Effector memory CD4-positive, alpha-beta T cell (primary cell): ENCODE data around the gene DISC1.

Experiments
- DNase-seq, 3 donors: peaks; one replicate each; pipeline ENCODE4 v3.0.0-alpha.2; 2020
- H3K27ac ChIP-seq: 2 replicates; pipeline ENCODE4 v1.7.0; 2013; ENCODE audit warnings: mild to moderate bottlenecking, low read length, moderate library complexity; ENCODE audit not compliant: insufficient read depth, poor library complexity, severe bottlenecking
- H3K27me3 ChIP-seq: replicated peaks from 2 replicates; pipeline ENCODE4 v1.7.0; 2013; ENCODE audit warnings: mild to moderate bottlenecking, low read length; ENCODE audit not compliant: insufficient read depth, control insufficient read depth, poor library complexity, severe bottlenecking
- H3K36me3 ChIP-seq: 2 replicates; pipeline ENCODE4 v1.7.0; 2013; ENCODE audit warnings: mild to moderate bottlenecking, low read length, moderate library complexity; ENCODE audit not compliant: control insufficient read depth, insufficient read depth
- H3K4me1 ChIP-seq: 2 replicates; pipeline ENCODE4 v1.7.0; 2013; ENCODE audit warnings: low read length, mild to moderate bottlenecking; ENCODE audit not compliant: control insufficient read depth, insufficient read depth, poor library complexity, severe bottlenecking
- H3K4me3 ChIP-seq: 2 replicates; pipeline ENCODE4 v1.7.0; 2013; ENCODE audit warnings: low read length, low read depth, mild to moderate bottlenecking; ENCODE audit not compliant: insufficient read depth, poor library complexity, severe bottlenecking
- H3K9me3 ChIP-seq: 2 replicates; pipeline ENCODE4 v1.7.0; 2013; ENCODE audit warnings: mild to moderate bottlenecking, low read length, moderate library complexity; ENCODE audit not compliant: control insufficient read depth

The DISC1 gene

GRCh38 chr1:231679109-231679508 is 52.5 kb downstream of the DISC1 start:
- Histone ChIP-seq H3K9me3 (no peaks in the 10 kb centered on the region), H3K27me3 (no peaks in the 10 kb centered on the region), H3K4me3 (no peak overlapping the region), H3K4me1 (no peaks in the 10 kb centered on the region), H3K36me3 (no peaks in the 10 kb centered on the region), H3K27ac (no peak overlapping the region)
- no peak for DNase-seq

GRCh38 chr1:231681006-231681405 is 54.4 kb downstream of the DISC1 start:
- Histone ChIP-seq H3K4me1 (no peaks in the 10 kb centered on the region), H3K27me3 (no peaks in the 10 kb centered on the region), H3K36me3 (no peaks in the 10 kb centered on the region), H3K4me3 (no peak overlapping the region), H3K9me3 (no peaks in the 10 kb centered on the region), H3K27ac (no peak overlapping the region)
- no peak for DNase-seq

GRCh38 chr1:231682779-231683178 is 56.2 kb downstream of the DISC1 start:
- Histone ChIP-seq H3K4me3 (no peak overlapping the region), H3K4me1 (no peaks in the 10 kb centered on the region), H3K27ac (no peak overlapping the region), H3K9me3 (peaks cover 3% of the 10 kb centered on the region), H3K36me3 (no peaks in the 10 kb centered on the region), H3K27me3 (no peaks in the 10 kb centered on the region)
- DNase-seq, result no peak

- DNase-seq, result no peak
- Histone ChIP-seq H3K36me3 (no peaks in the 10 kb centered on the region), H3K4me3 (no peak overlapping the region), H3K27me3 (no peaks in the 10 kb centered on the region), H3K27ac (no peak overlapping the region), H3K4me1 (no peaks in the 10 kb centered on the region), H3K9me3 (peaks cover 3% of the 10 kb centered on the region)
These were observed 57.0 kb downstream of the DISC1 start for GRCh38 chr1:231683439-231684165.

- no peak for DNase-seq
- H3K36me3 ChIP-seq, result no peaks in the 10 kb centered on the region
- H3K27ac ChIP-seq, result no peak overlapping the region
- no peak overlapping the region for H3K4me3 ChIP-seq
- peaks cover 3% of the 10 kb centered on the region for H3K9me3 ChIP-seq
- H3K27me3 ChIP-seq, result no peaks in the 10 kb centered on the region
- no peaks in the 10 kb centered on the region for H3K4me1 ChIP-seq
These were observed 58.0 kb downstream of the DISC1 start for GRCh38 chr1:231684356-231685244.

GRCh38 chr1:231686384-231686783 is 59.8 kb downstream of the DISC1 start:
- DNase-seq, result no peak
- Histone ChIP-seq H3K27me3 (no peaks in the 10 kb centered on the region), H3K4me3 (no peak overlapping the region), H3K9me3 (peaks cover 3% of the 10 kb centered on the region), H3K27ac (no peak overlapping the region), H3K36me3 (no peaks in the 10 kb centered on the region), H3K4me1 (no peaks in the 10 kb centered on the region)

GRCh38 chr1:231688989-231689388 is 62.4 kb downstream of the DISC1 start:
- no peaks in the 10 kb centered on the region for H3K27me3 ChIP-seq

GRCh38 chr1:231690059-231690458 is 63.5 kb downstream of the DISC1 start:
- Histone ChIP-seq H3K27ac (no peak overlapping the region), H3K9me3 (peaks cover 3% of the 10 kb centered on the region), H3K27me3 (no peaks in the 10 kb centered on the region), H3K36me3 (peaks cover 9% of the 10 kb centered on the region), H3K4me1 (no peaks in the 10 kb centered on the region), H3K4me3 (no peak overlapping the region)
- no peak for DNase-seq

More at GRCh38 chr1:231688989-231689388, 62.4 kb downstream of the DISC1 start:
- Histone ChIP-seq H3K27ac (no peak overlapping the region), H3K9me3 (peaks cover 3% of the 10 kb centered on the region), H3K4me3 (no peak overlapping the region), H3K36me3 (peaks cover under 1% of the 10 kb centered on the region), H3K4me1 (no peaks in the 10 kb centered on the region)
- DNase-seq, result no peak

- no peak overlapping the region for H3K4me3 ChIP-seq
- no peaks in the 10 kb centered on the region for H3K4me1 ChIP-seq
- no peak overlapping the region for H3K27ac ChIP-seq
- DNase-seq, result no peak
- no peaks in the 10 kb centered on the region for H3K27me3 ChIP-seq
- peaks cover 9% of the 10 kb centered on the region for H3K36me3 ChIP-seq
- no peaks in the 10 kb centered on the region for H3K9me3 ChIP-seq
These were observed 65.1 kb downstream of the DISC1 start for GRCh38 chr1:231691618-231692259.
